SK-N-SH (cell line): ENCODE results near the gene ISCA2. TPM values are rescaled to one million over a fixed set of nuclear protein-coding genes. Genes with fewer than 3 reads are reported as not detected.
A peak's percentile ranks its signal among the peaks of the same experiment; 100 is the strongest.

Experiments used
- CTCF ChIA-PET: fragments of 300-600, 350-600 bp; formaldehyde crosslinking; extraction: SDS; loops from one replicate; lab custom pipeline; 2021; lab: Yijun Ruan, JAX
- POLR2A ChIA-PET: fragments of 350-600 bp; sonication (Branson Sonifier 250); formaldehyde crosslinking; extraction: SDS; loops from one replicate; lab custom pipeline; 2020; ENCODE audit warnings: antibody characterized with exemption, inconsistent platforms; lab: Yijun Ruan, JAX
- DNase-seq: peaks from one replicate; pipeline ENCODE4 v3.0.0; 2012
- H2AFZ ChIP-seq: fragments of 200-600 bp; sonication (generic); 2 replicates; pipeline ENCODE4 v1.8.1; 2016; ENCODE audit warnings: antibody characterized with exemption, mild to moderate bottlenecking, low read depth
- H3F3A ChIP-seq: fragments of 200-600 bp; sonication (generic); replicated peaks from 2 replicates; pipeline ENCODE3; 2016; ENCODE audit warnings: antibody characterized with exemption, mild to moderate bottlenecking; ENCODE audit not compliant: insufficient read depth
- H3K27ac ChIP-seq, 2 experiments: fragments of 200-500 bp in 1 of 2; fragments of 200-600 bp in 1 of 2; sonication (Bioruptor generic) in 1 of 2; sonication (generic), shearing (Covaris generic) in 1 of 2; 2 replicates each; pipeline versions ENCODE4 v1.5.1 to v1.6.1; 2014 to 2016; ENCODE audit warnings: low read depth in 2 of 2, inconsistent platforms in 1 of 2, low read length in 1 of 2, mild to moderate bottlenecking in 1 of 2, mixed read lengths in 1 of 2
- H3K27me3 ChIP-seq: fragments of 200-600 bp; sonication (generic), shearing (Covaris generic); 2 replicates; pipeline ENCODE4 v1.6.1; 2016; ENCODE audit warnings: mixed run types; ENCODE audit not compliant: insufficient read depth
- H3K36me3 ChIP-seq, 2 experiments: fragments of 200-500 bp in 1 of 2; fragments of 200-600 bp in 1 of 2; sonication (Bioruptor generic) in 1 of 2; sonication (generic) in 1 of 2; replicated peaks in 1 of 2; 2 replicates each; pipeline versions ENCODE3 to v1.5.1; 2014 to 2016; ENCODE audit warnings: low read length in 1 of 2, mild to moderate bottlenecking in 1 of 2; ENCODE audit not compliant: insufficient read depth in 2 of 2, control insufficient read depth in 1 of 2
- H3K4me1 ChIP-seq, 2 experiments: fragments of 200-500 bp in 1 of 2; fragments of 200-600 bp in 1 of 2; sonication (Bioruptor generic) in 1 of 2; sonication (generic), shearing (Covaris generic) in 1 of 2; 2 replicates each; pipeline versions ENCODE4 v1.5.1 to v1.6.1; 2014 to 2016; ENCODE audit warnings: low read depth in 1 of 2, low read length in 1 of 2, mixed run types in 1 of 2; ENCODE audit not compliant: insufficient read depth in 2 of 2, control insufficient read depth in 1 of 2
- H3K4me2 ChIP-seq: fragments of 200-600 bp; sonication (generic), shearing (Covaris generic); 2 replicates; pipeline ENCODE4 v1.6.1; 2017; ENCODE audit warnings: mixed run types
- H3K4me3 ChIP-seq, 2 experiments: fragments of 200-500 bp in 1 of 2; fragments of 200-600 bp in 1 of 2; sonication (Bioruptor generic) in 1 of 2; sonication (generic), shearing (Covaris generic) in 1 of 2; 2 replicates each; pipeline versions ENCODE4 v1.5.1 to v1.8.1; 2014 to 2016; ENCODE audit warnings: low read depth in 2 of 2, inconsistent platforms in 1 of 2, low read length in 1 of 2, mild to moderate bottlenecking in 1 of 2, mixed read lengths in 1 of 2, moderate library complexity in 1 of 2
- H3K79me2 ChIP-seq: fragments of 200-600 bp; sonication (generic); 2 replicates; pipeline ENCODE4 v1.8.1; 2017; ENCODE audit warnings: mild to moderate bottlenecking; ENCODE audit not compliant: insufficient read depth
- H3K9ac ChIP-seq: fragments of 200-600 bp; sonication (generic); 2 replicates; pipeline ENCODE4 v1.6.1; 2017; ENCODE audit warnings: mixed run types
- H3K9me2 ChIP-seq: fragments of 200-600 bp; sonication (generic); 2 replicates; pipeline ENCODE4 v1.6.1; 2017; ENCODE audit warnings: mixed run types
- H3K9me3 ChIP-seq: fragments of 200-600 bp; sonication (generic); 2 replicates; pipeline ENCODE4 v1.6.1; 2017; ENCODE audit warnings: mixed run types, mild to moderate bottlenecking, moderate library complexity
- H4K20me1 ChIP-seq: fragments of 200-600 bp; sonication (generic); 2 replicates; pipeline ENCODE4 v1.6.1; 2017; ENCODE audit warnings: mild to moderate bottlenecking, mixed run types; ENCODE audit not compliant: insufficient read depth
- CHD2 ChIP-seq: fragments of 150-350 bp; IDR thresholded peaks from 2 replicates; pipeline ENCODE4 v1.6.1; 2018; ENCODE audit warnings: low read length; ENCODE audit not compliant: partially characterized antibody
- EP300 ChIP-seq, 2 experiments: IDR thresholded peaks; 2 replicates each; pipeline versions ENCODE4 v1.4.0 to v1.6.1; 2012; ENCODE audit warnings: borderline replicate concordance in 1 of 2, low read depth in 1 of 2, low read length in 1 of 2
- EZH2phosphoT487 ChIP-seq: fragments of 200-600 bp; sonication (generic); IDR thresholded peaks from 2 replicates; pipeline ENCODE4 v1.6.1; 2017; ENCODE audit warnings: low read depth, mixed run types, mild to moderate bottlenecking, antibody characterized with exemption, moderate library complexity, borderline replicate concordance
- FOSL2 ChIP-seq: IDR thresholded peaks from 2 replicates; pipeline ENCODE4 v1.4.0; 2012; ENCODE audit warnings: low read depth, mild to moderate bottlenecking, moderate library complexity, borderline replicate concordance
- FOXJ3 ChIP-seq: sonication (generic); formaldehyde crosslinking; IDR thresholded peaks from 2 replicates; pipeline ENCODE4 v1.5.1; 2020; ENCODE audit warnings: mild to moderate bottlenecking, missing genetic modification reagents
- GATA2 ChIP-seq: sonication (generic); formaldehyde crosslinking; IDR thresholded peaks from 2 replicates; pipeline ENCODE4 v1.5.0; 2020; ENCODE audit warnings: mild to moderate bottlenecking, missing genetic modification reagents
- IRF3 ChIP-seq: fragments of 150-350 bp; IDR thresholded peaks from 2 replicates; pipeline ENCODE4 v1.6.1; 2016; ENCODE audit warnings: mild to moderate bottlenecking, low read depth, low read length
- MEF2A ChIP-seq: IDR thresholded peaks from 2 replicates; pipeline ENCODE4 v1.4.0; 2012; ENCODE audit warnings: low read depth, borderline replicate concordance
- NRF1 ChIP-seq: IDR thresholded peaks from 2 replicates; pipeline ENCODE4 v1.6.1; 2012; ENCODE audit warnings: low read depth, mild to moderate bottlenecking, low read length
- PBX3 ChIP-seq: IDR thresholded peaks from 2 replicates; pipeline ENCODE4; 2012
- POLR2AphosphoS5 ChIP-seq: IDR thresholded peaks from 2 replicates; pipeline ENCODE4 v1.6.1; 2012; ENCODE audit warnings: low read depth, low read length
- RAD21 ChIP-seq: IDR thresholded peaks from 2 replicates; pipeline ENCODE4 v1.6.1; 2012; ENCODE audit warnings: mild to moderate bottlenecking, low read length
- RCOR1 ChIP-seq: fragments of 150-350 bp; IDR thresholded peaks from 2 replicates; pipeline ENCODE4 v1.6.1; 2017; ENCODE audit warnings: antibody characterized with exemption, low read length
- REST ChIP-seq: IDR thresholded peaks from 2 replicates; pipeline ENCODE4 v1.6.1; 2012; ENCODE audit warnings: mild to moderate bottlenecking, low read depth, low read length, moderate library complexity
- RXRA ChIP-seq: IDR thresholded peaks from 2 replicates; pipeline ENCODE4 v1.4.0; 2012; ENCODE audit warnings: low read depth, mild to moderate bottlenecking, borderline replicate concordance
- SIN3A ChIP-seq: IDR thresholded peaks from 2 replicates; pipeline ENCODE4 v1.6.1; 2012; ENCODE audit warnings: low read depth, mild to moderate bottlenecking, low read length, moderate library complexity, borderline replicate concordance
- TAF1 ChIP-seq: IDR thresholded peaks from 2 replicates; pipeline ENCODE4 v1.6.1; 2012; ENCODE audit warnings: low read depth, mild to moderate bottlenecking, low read length, moderate library complexity, borderline replicate concordance
- TCF12 ChIP-seq: IDR thresholded peaks from 2 replicates; pipeline ENCODE4 v1.4.0; 2012
- TEAD4 ChIP-seq: IDR thresholded peaks from 2 replicates; pipeline ENCODE4 v1.4.0; 2012; ENCODE audit warnings: mild to moderate bottlenecking, borderline replicate concordance; ENCODE audit not compliant: insufficient read depth
- USF2 ChIP-seq: fragments of 150-350 bp; IDR thresholded peaks from 2 replicates; pipeline ENCODE4 v1.6.1; 2017; ENCODE audit warnings: antibody characterized with exemption, low read length, low read depth, borderline replicate concordance
- YY1 ChIP-seq: IDR thresholded peaks from 2 replicates; pipeline ENCODE4 v1.4.0; 2012; ENCODE audit warnings: low read depth, mild to moderate bottlenecking
- WGBS: methylation state at CpG from one replicate; pipeline ENCODE4 v1.1.6; 2017; ENCODE audit warnings: low lambda C conversion rate; 5-methylcytosine and 5-hydroxymethylcytosine counted together
- polyA plus RNA-seq, 3 experiments: library from polyadenylated mRNA; depleted of rRNA; stranded (reverse); fragments of >200 nt; gene quantifications; 2 replicates each; pipeline ENCODE4 v1.2.3, GENCODE V29; 2012

The ISCA2 gene
- polyA plus RNA-seq, 1 of the 3 experiments (the other 2 are of a cell fraction) = 51.9 TPM

- TF ChIP-seq REST = no peak
- TF ChIP-seq RXRA = no peak
- no peak for TF ChIP-seq CHD2
- TF ChIP-seq PBX3 = no peak
Measured at GRCh38 chr14:74511966-74512830, 18.6 kb downstream of the ISCA2 start (continued).

GRCh38 chr14:74514471-74514941 is 20.9 kb downstream of the ISCA2 start:
- no peaks in the 10 kb centered on the region for H3K9me2 ChIP-seq
- no peaks in the 10 kb centered on the region for H3K27me3 ChIP-seq
- H3K4me2 ChIP-seq = no peak overlapping the region
- no peaks in the 10 kb centered on the region for H3K79me2 ChIP-seq
- ChIA-PET CTCF (interaction anchor here (0.7 to 4.1 kb wide), 2 partner anchors 13 to 95 kb away, joined by 3 to 36 read pairs; no protein-coding TSS in a partner anchor), POLR2A (no interaction called here)
- no peak overlapping the region for H3K9ac ChIP-seq
- peaks cover 0 to 12% of the 10 kb centered on the region in 2 experiments; a peak in 1 of 4 replicates for H3K4me1 ChIP-seq
- 90% methylated on average over 12 of the region's 13 CpGs for WGBS
- TF ChIP-seq RCOR1 (no peak), CHD2 (no peak), FOSL2 (no peak), POLR2AphosphoS5 (no peak), EZH2phosphoT487 (no peak), YY1 (no peak), MEF2A (no peak), GATA2 (no peak), FOXJ3 (no peak), NRF1 (no peak), EP300 (IDR thresholded peaks at IDR 0.05; ENCODE audit: borderline replicate concordance in 1 of 2, low read depth in 1 of 2, low read length in 1 of 2) (no peak), TEAD4 (no peak), IRF3 (no peak), TCF12 (no peak), SIN3A (no peak), RAD21 (no peak), TAF1 (no peak), USF2 (no peak)
- TF ChIP-seq, all 33 proteins: peak for 0
- Histone ChIP-seq H3K4me3 (no peak overlapping the region), H2AFZ (no peak overlapping the region), H3K9me3 (no peaks in the 10 kb centered on the region), H3K27ac (peak overlapping the region in 1 of 2 experiments; percentile 10; a peak in 1 of 4 replicates), H3F3A (peaks cover 3% of the 10 kb centered on the region), H3K36me3 (peaks cover 30 to 52% of the 10 kb centered on the region in 2 experiments), H4K20me1 (no peaks in the 10 kb centered on the region)
- no peak for DNase-seq
